HepG2 (cell line): ENCODE results near the gene TRPC6. TPM values are rescaled to one million over a fixed set of nuclear protein-coding genes. Genes with fewer than 3 reads are reported as not detected.

ENCODE experiments used
- ATAC-seq: fragments of 200-7000 bp; cut with Tn5 transposase; 3 replicates; pipeline ENCODE4 v1.9.1; 2020; ENCODE audit warnings: mild to moderate bottlenecking, moderate library complexity
- BruUV-seq: library from RNA; stranded (reverse); fragments of 400-500 nt; replicated peaks from 2 replicates; lab custom pipeline; 2021; lab: Mats Ljungman, UMichigan
- CTCF ChIA-PET: fragments of 300-600 bp; formaldehyde crosslinking; extraction: SDS; loops from one replicate; lab custom pipeline; 2021; ENCODE audit warnings: low total read pairs, inconsistent platforms, low intra/inter-chr PET ratio; lab: Yijun Ruan, JAX
- POLR2A ChIA-PET: fragments of 350-600 bp; sonication (Branson Sonifier 250); formaldehyde crosslinking; loops from one replicate; lab custom pipeline; 2020; ENCODE audit warnings: antibody characterized with exemption, inconsistent platforms; lab: Yijun Ruan, JAX
- DNase-seq: peaks from one replicate; pipeline ENCODE4 v3.0.0-alpha.2; 2015; ENCODE audit warnings: low spot score
- FAIRE-seq: peaks from 3 replicates; lab custom pipeline; 2011; peaks lifted over from hg19 to GRCh38; lab: Jason Lieb, UNC
- H2AFZ ChIP-seq: one replicate; pipeline ENCODE4 v1.6.1; 2011; ENCODE audit warnings: low read length, inconsistent platforms
- H3K27ac ChIP-seq: fragments of 300-600 bp; 3 replicates; pipeline ENCODE4 v1.8.0; 2011; ENCODE audit warnings: mixed run types, mild to moderate bottlenecking, mixed read lengths, low read length, inconsistent platforms; ENCODE audit not compliant: insufficient read depth; ENCODE audit errors: extremely low read length
- H3K27me3 ChIP-seq, 2 experiments: fragments of 200-600 bp in 1 of 2; 2 replicates in 1 of 2; 3 replicates in 1 of 2; pipeline versions ENCODE4 v1.6.0 to v1.8.0; 2011; ENCODE audit warnings: low read length in 2 of 2, mild to moderate bottlenecking in 2 of 2, moderate library complexity in 2 of 2, inconsistent platforms in 1 of 2; ENCODE audit not compliant: insufficient read depth in 2 of 2, control insufficient read depth in 1 of 2
- H3K36me3 ChIP-seq, 2 experiments: fragments of 200-600 bp in 1 of 2; replicated peaks in 1 of 2; 2 replicates in 1 of 2; 3 replicates in 1 of 2; pipeline versions ENCODE4 v1.5.1 to v1.8.0; 2011; ENCODE audit warnings: low read length in 2 of 2, inconsistent platforms in 1 of 2; ENCODE audit not compliant: insufficient read depth in 2 of 2, control insufficient read depth in 1 of 2
- H3K4me1 ChIP-seq: 2 replicates; pipeline ENCODE4 v1.5.1; 2012; ENCODE audit warnings: low read length, inconsistent platforms; ENCODE audit not compliant: insufficient read depth
- H3K4me2 ChIP-seq: 2 replicates; pipeline ENCODE4 v1.6.0; 2011; ENCODE audit warnings: low read depth, low read length, inconsistent platforms
- H3K4me3 ChIP-seq, 3 experiments: fragments of 200-600 bp in 1 of 3; sonication (generic), shearing (Covaris generic) in 1 of 3; replicated peaks in 1 of 3; 2 replicates each; pipeline ENCODE4 v1.5.1; 2011 to 2016; ENCODE audit warnings: low read length in 3 of 3, inconsistent platforms in 2 of 3, low read depth in 2 of 3, mild to moderate bottlenecking in 2 of 3, control low read depth in 1 of 3, mixed read lengths in 1 of 3; ENCODE audit not compliant: insufficient read depth in 1 of 3
- H3K79me2 ChIP-seq: one replicate; pipeline ENCODE4 v1.6.1; 2011; ENCODE audit warnings: low read length, inconsistent platforms; ENCODE audit not compliant: insufficient read depth
- H3K9ac ChIP-seq: 2 replicates; pipeline ENCODE4 v1.6.0; 2011; ENCODE audit warnings: mild to moderate bottlenecking, low read depth, low read length, inconsistent platforms; ENCODE audit not compliant: insufficient read depth
- H3K9me3 ChIP-seq: 2 replicates; pipeline ENCODE4 v1.5.1; 2012; ENCODE audit warnings: mild to moderate bottlenecking, low read length
- H4K20me1 ChIP-seq: 2 replicates; pipeline ENCODE4 v1.6.0; 2011; ENCODE audit warnings: inconsistent platforms, mild to moderate bottlenecking, low read length, moderate library complexity; ENCODE audit not compliant: insufficient read depth
- E2F5 ChIP-seq: sonication (generic); formaldehyde crosslinking; conservative IDR thresholded peaks from 2 replicates; pipeline ENCODE4 v1.4.0; 2020; ENCODE audit warnings: missing genetic modification reagents
- GATAD1 ChIP-seq: IDR thresholded peaks from 2 replicates; pipeline ENCODE4 v1.6.1; 2016; ENCODE audit warnings: missing genetic modification reagents, missing compliant biosample characterization
- HDAC2 ChIP-seq: sonication (generic); formaldehyde crosslinking; IDR thresholded peaks from 2 replicates; pipeline ENCODE4 v1.4.0; 2020; ENCODE audit warnings: missing genetic modification reagents
- MBD4 ChIP-seq: IDR thresholded peaks from 2 replicates; pipeline ENCODE4 v1.6.1; 2012; ENCODE audit warnings: low read length, inconsistent platforms, borderline replicate concordance
- MTF1 ChIP-seq: sonication (generic); formaldehyde crosslinking; IDR thresholded peaks from 2 replicates; pipeline ENCODE4 v1.5.0; 2020; ENCODE audit warnings: missing genetic modification reagents
- NFIC ChIP-seq: IDR thresholded peaks from 2 replicates; pipeline ENCODE4 v1.6.1; 2012; ENCODE audit warnings: mild to moderate bottlenecking, low read length, inconsistent platforms
- PRPF4 ChIP-seq: fragments of 200-400 bp; formaldehyde crosslinking; IDR thresholded peaks from 2 replicates; pipeline ENCODE4 v1.6.1; 2016; ENCODE audit warnings: low read length, low read depth; ENCODE audit not compliant: poor library complexity, severe bottlenecking
- RORA ChIP-seq: sonication (generic); formaldehyde crosslinking; IDR thresholded peaks from 2 replicates; pipeline ENCODE4 v1.5.0; 2020; ENCODE audit warnings: mild to moderate bottlenecking, missing genetic modification reagents, moderate library complexity
- SKI ChIP-seq: fragments of 450-650 bp; IDR thresholded peaks from one replicate; pipeline ENCODE4 v1.6.1; 2018; ENCODE audit warnings: mild to moderate bottlenecking; ENCODE audit not compliant: partially characterized antibody
- TEAD3 ChIP-seq: optimal IDR thresholded peaks from 2 replicates; pipeline ENCODE3; 2016; ENCODE audit warnings: borderline replicate concordance
- ZBTB1 ChIP-seq: sonication (generic); formaldehyde crosslinking; IDR thresholded peaks from 2 replicates; pipeline ENCODE4 v1.4.0; 2020; ENCODE audit warnings: missing genetic modification reagents, borderline replicate concordance
- ZNF18 ChIP-seq: sonication (generic); formaldehyde crosslinking; IDR thresholded peaks from 2 replicates; pipeline ENCODE4 v1.8.0; 2022; ENCODE audit warnings: mild to moderate bottlenecking, missing genetic modification reagents; ENCODE audit not compliant: insufficient replicate concordance
- ZNF362 ChIP-seq: sonication (generic); formaldehyde crosslinking; IDR thresholded peaks from 2 replicates; pipeline ENCODE4 v1.4.0; 2020; ENCODE audit warnings: missing genetic modification reagents, mild to moderate bottlenecking, borderline replicate concordance
- ZNF44 ChIP-seq: sonication (generic); formaldehyde crosslinking; IDR thresholded peaks from 2 replicates; pipeline ENCODE4 v1.5.1; 2020; ENCODE audit warnings: mild to moderate bottlenecking, missing genetic modification reagents
- ZNF496 ChIP-seq: sonication (generic); formaldehyde crosslinking; IDR thresholded peaks from 2 replicates; pipeline ENCODE4 v1.8.1; 2023; ENCODE audit warnings: mild to moderate bottlenecking, moderate library complexity, missing genetic modification reagents; ENCODE audit not compliant: insufficient replicate concordance
- ZNF550 ChIP-seq: sonication (generic); formaldehyde crosslinking; IDR thresholded peaks from 2 replicates; pipeline ENCODE4 v1.4.0; 2020; ENCODE audit warnings: mild to moderate bottlenecking, missing genetic modification reagents, borderline replicate concordance
- ZNF746 ChIP-seq: sonication (generic); formaldehyde crosslinking; IDR thresholded peaks from 2 replicates; pipeline ENCODE4 v1.8.0; 2022; ENCODE audit warnings: mild to moderate bottlenecking, missing genetic modification reagents
- ZNF747 ChIP-seq: sonication (generic); formaldehyde crosslinking; IDR thresholded peaks from 2 replicates; pipeline ENCODE4 v1.8.1; 2023; ENCODE audit warnings: missing genetic modification reagents, mild to moderate bottlenecking, borderline replicate concordance
- ZNF773 ChIP-seq: sonication (generic); formaldehyde crosslinking; IDR thresholded peaks from 2 replicates; pipeline ENCODE4 v1.4.0; 2020; ENCODE audit warnings: missing genetic modification reagents, borderline replicate concordance
- WGBS: methylation state at CpG from one replicate; pipeline ENCODE4 v1.1.6; 2017; ENCODE audit warnings: low lambda C conversion rate; 5-methylcytosine and 5-hydroxymethylcytosine counted together
- in situ Hi-C: cut with HindIII; loops from 2 replicates; pipeline ENCODE4 v1.10.0; 2017; ENCODE audit warnings: low pct_unique_long_range_greater_than_20kb; ENCODE audit not compliant: extremely low pct_ligation_motif_present
- intact Hi-C: fragments of 100-400 bp; cut with micrococcal nuclease; formaldehyde crosslinking; loops from one replicate; pipeline ENCODE4 v1.10.0; 2022; ENCODE audit not compliant: unreplicated experiment
- polyA plus RNA-seq, 8 experiments: library from polyadenylated mRNA; depleted of rRNA in 3 of 8; stranded (reverse) in 7 of 8; unstranded in 1 of 8; fragments of >200 nt; fragmentation: Illumina TruSeq in 4 of 8; extraction: Trizol in 4 of 8; gene quantifications; 2 replicates each; pipeline versions ENCODE4 v1.2.1 to v1.2.3, GENCODE V29; 2011 to 2016; ENCODE audit warnings: low read depth in 4 of 8, missing spikeins in 1 of 8, mixed read lengths in 1 of 8; ENCODE audit not compliant: insufficient read depth in 1 of 8
- total RNA-seq, 5 experiments: library from RNA; depleted of rRNA; stranded (reverse); fragments of >200 nt; fragmentation: Illumina TruSeq; extraction: Trizol; gene quantifications; 2 replicates each; pipeline ENCODE4 v1.2.3, GENCODE V29; 2016; ENCODE audit warnings: low read depth in 1 of 5
- TF ChIP-seq, protein P1 (sequence below): IDR thresholded peaks from 2 replicates; pipeline ENCODE4 v1.6.1; 2012; ENCODE audit warnings: low read depth, low read length, improper control_type of control experiment

TRPC6 gene
- total and polyA plus RNA-seq, 2 of the 13 experiments (the other 11 are each of a cell fraction or from before 2014, with no cell fraction given), result not detected

DNA sequence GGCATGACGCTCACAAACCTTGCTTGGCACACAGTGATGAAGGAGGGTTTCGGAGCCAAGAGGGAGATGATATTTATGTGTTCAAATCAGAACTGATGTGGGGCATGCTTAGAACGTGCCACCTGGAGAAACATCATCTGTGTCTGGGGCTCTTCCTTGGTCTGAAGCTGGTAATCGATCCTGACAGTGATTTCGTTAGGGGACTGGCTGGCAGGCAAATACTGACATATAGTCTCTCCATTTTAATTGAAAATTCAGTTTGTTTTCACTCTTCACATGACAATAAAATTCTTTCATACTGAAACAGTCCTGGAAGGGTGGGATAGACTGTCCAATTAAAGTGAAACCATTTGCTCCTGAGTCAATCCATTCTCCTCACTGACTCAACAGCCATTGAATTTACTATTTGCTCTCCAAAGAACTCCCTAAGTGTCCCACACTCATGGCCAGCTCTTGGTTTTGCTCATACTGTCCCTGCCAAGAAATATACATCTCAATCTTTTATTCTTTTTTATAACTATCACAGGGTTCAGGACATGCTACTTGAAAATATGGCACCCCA lies 134.8 kb downstream of the TRPC6 start:
- BruUV-seq, result no TSS peak
- H2AFZ ChIP-seq, result no peak overlapping the region
- H3K9me3 ChIP-seq, result no peaks in the 10 kb centered on the region
- H3K27me3 ChIP-seq, result no peaks in the 10 kb centered on the region
- no peak for TF ChIP-seq MTF1 (CRISPR knock-in tag)
- TF ChIP-seq HDAC2 (CRISPR knock-in tag), result no peak
- TF ChIP-seq ZNF496 (CRISPR knock-in tag), result no peak
- TF ChIP-seq ZNF746, result no peak
- TF ChIP-seq ZNF44, result no peak
- no peak for TF ChIP-seq ZNF362 (CRISPR knock-in tag)
- TF ChIP-seq, protein P1, sequence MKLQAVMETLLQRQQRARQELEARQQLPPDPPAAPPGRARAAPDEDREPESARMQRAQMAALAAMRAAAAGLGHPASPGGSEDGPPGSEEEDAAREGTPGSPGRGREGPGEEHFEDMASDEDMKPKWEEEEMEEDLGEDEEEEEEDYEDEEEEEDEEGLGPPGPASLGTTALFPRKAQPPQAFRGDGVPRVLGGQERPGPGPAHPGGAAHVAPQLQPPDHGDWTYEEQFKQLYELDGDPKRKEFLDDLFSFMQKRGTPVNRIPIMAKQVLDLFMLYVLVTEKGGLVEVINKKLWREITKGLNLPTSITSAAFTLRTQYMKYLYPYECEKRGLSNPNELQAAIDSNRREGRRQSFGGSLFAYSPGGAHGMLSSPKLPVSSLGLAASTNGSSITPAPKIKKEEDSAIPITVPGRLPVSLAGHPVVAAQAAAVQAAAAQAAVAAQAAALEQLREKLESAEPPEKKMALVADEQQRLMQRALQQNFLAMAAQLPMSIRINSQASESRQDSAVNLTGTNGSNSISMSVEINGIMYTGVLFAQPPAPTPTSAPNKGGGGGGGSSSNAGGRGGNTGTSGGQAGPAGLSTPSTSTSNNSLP, result no peak
- no peak for TF ChIP-seq GATAD1
- no peak for TF ChIP-seq ZNF550 (CRISPR knock-in tag)
- no peak for TF ChIP-seq E2F5 (CRISPR knock-in tag)
- TF ChIP-seq ZNF773 (CRISPR knock-in tag), result no peak
- TF ChIP-seq MBD4, result no peak
- TF ChIP-seq TEAD3 (CRISPR knock-in tag), result no peak
- TF ChIP-seq PRPF4, result no peak
- TF ChIP-seq ZBTB1 (CRISPR knock-in tag), result no peak
- TF ChIP-seq NFIC, result no peak
- no peak for TF ChIP-seq RORA (CRISPR knock-in tag)
- TF ChIP-seq ZNF747 (CRISPR knock-in tag), result no peak
- TF ChIP-seq SKI, result no peak
- no peak for TF ChIP-seq ZNF18
- H3K4me3 ChIP-seq, result no peak overlapping the region
- WGBS, result 30% methylated on average over 5 of the region's 5 CpGs
- CTCF ChIA-PET, result no interaction called here
- no peak overlapping the region for H3K27ac ChIP-seq
- no peaks in the 10 kb centered on the region for H4K20me1 ChIP-seq
- no peaks in the 10 kb centered on the region for H3K4me1 ChIP-seq
- POLR2A ChIA-PET, result no interaction called here
- no peak overlapping the region for H3K4me2 ChIP-seq
- FAIRE-seq, result no peak
- no peaks in the 10 kb centered on the region for H3K79me2 ChIP-seq
- no peaks in the 10 kb centered on the region for H3K36me3 ChIP-seq
- no peak overlapping the region for H3K9ac ChIP-seq
- DNase-seq, result no peak
- ATAC-seq, result no peak
- in situ Hi-C loops (loop anchor here (25.0 kb wide), 1 partner anchor 563 kb away; no protein-coding TSS in a partner anchor), intact Hi-C loops (no loop called here)
